GM12873 (cell line): ENCODE measurements around the gene MTAP.

Experiments
- CTCF ChIP-seq: IDR thresholded peaks from 2 replicates; pipeline ENCODE4 v1.5.1; 2012; ENCODE audit warnings: low read depth, mild to moderate bottlenecking, moderate library complexity, low read length, control low read depth; ENCODE audit not compliant: insufficient read depth; ENCODE audit errors: missing control alignments

The MTAP gene

GRCh38 chr9:21965401-21965951 lies 163.0 kb downstream of the MTAP start:
- peak; percentile 60 for TF ChIP-seq CTCF

GRCh38 chr9:21966140-21966851 lies 163.9 kb downstream of the MTAP start:
- TF ChIP-seq CTCF: no peak

- no peak for TF ChIP-seq CTCF
Observed at GRCh38 chr9:21967169-21967568, 164.7 kb downstream of the MTAP start.

- no peak for TF ChIP-seq CTCF
Observed at GRCh38 chr9:21967702-21968101, 165.3 kb downstream of the MTAP start.

GRCh38 chr9:21968331-21969010 lies 166.0 kb downstream of the MTAP start:
- no peak for TF ChIP-seq CTCF

- TF ChIP-seq CTCF: no peak
Observed at GRCh38 chr9:21969011-21969940, 166.8 kb downstream of the MTAP start.
